Gastrocnemius medialis (tissue), 4 donors: ENCODE measurements around the gene RGPD6.
"Not testable (repeated sequence)": the region's sequence is repeated elsewhere in the genome, so short reads cannot be mapped to it uniquely, and the experiment has no call there.

Source experiments
- CTCF ChIP-seq, 5 experiments: fragments of 450-650 bp in 3 of 5; fragments of 200-600 bp in 2 of 5; sonication (generic) in 2 of 5; IDR thresholded peaks in 4 of 5; conservative IDR thresholded peaks in 1 of 5; 1 replicate in 4 of 5; 2 replicates in 1 of 5; pipeline ENCODE4 v1.5.1; 2016 to 2019; ENCODE audit warnings: antibody characterized with exemption in 5 of 5, mild to moderate bottlenecking in 3 of 5, moderate library complexity in 3 of 5
- POLR2A ChIP-seq, 2 donors: fragments of 450-650 bp; IDR thresholded peaks; one replicate each; pipeline ENCODE4 v1.6.1; 2017; ENCODE audit warnings: antibody characterized with exemption in 2 of 2, mild to moderate bottlenecking in 2 of 2, moderate library complexity in 2 of 2

DNA sequence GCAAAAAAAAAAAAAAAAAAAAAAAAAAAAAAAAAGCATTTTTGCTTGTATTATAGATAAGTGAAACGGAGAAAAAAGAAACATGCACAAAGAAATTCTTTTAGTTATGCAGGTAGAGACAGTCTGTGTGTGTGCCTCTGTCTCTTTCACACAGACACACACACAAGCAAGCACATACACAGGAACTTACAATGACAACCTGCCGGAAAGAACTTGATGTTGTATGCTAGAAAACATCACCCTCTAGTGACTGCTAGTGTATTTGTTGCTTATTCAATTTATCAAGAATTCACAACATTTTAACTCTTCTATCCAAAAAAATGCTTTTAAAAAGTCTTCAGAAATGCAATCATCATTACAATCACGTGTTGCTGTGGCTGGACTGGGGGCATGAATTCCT lies 95.8 kb downstream of the RGPD6 start:
- not testable (repeated sequence) for TF ChIP-seq CTCF (IDR thresholded peaks at IDR 0.05 in 4 of 5, conservative IDR thresholded peaks at IDR 0.05 in 1 of 5); POLR2A (IDR thresholded peaks at IDR 0.05)
